Lower leg skin (tissue), 3 donors: ENCODE measurements around the gene IFI27.
"Not testable (repeated sequence)": the region's sequence is repeated elsewhere in the genome, so short reads cannot be mapped to it uniquely, and the experiment has no call there.

Experiments
- POLR2A ChIP-seq, 2 donors: fragments of 450-650 bp; IDR thresholded peaks; one replicate each; pipeline ENCODE4 v1.6.1; 2016 to 2017; ENCODE audit warnings: antibody characterized with exemption in 2 of 2, mild to moderate bottlenecking in 1 of 2, moderate library complexity in 1 of 2
- TF ChIP-seq, protein P1 (sequence below), 3 donors: fragments of 450-650 bp; IDR thresholded peaks; one replicate each; pipeline ENCODE4 v1.5.1; 2016; ENCODE audit warnings: antibody characterized with exemption in 3 of 3, mild to moderate bottlenecking in 3 of 3, moderate library complexity in 2 of 3

DNA sequence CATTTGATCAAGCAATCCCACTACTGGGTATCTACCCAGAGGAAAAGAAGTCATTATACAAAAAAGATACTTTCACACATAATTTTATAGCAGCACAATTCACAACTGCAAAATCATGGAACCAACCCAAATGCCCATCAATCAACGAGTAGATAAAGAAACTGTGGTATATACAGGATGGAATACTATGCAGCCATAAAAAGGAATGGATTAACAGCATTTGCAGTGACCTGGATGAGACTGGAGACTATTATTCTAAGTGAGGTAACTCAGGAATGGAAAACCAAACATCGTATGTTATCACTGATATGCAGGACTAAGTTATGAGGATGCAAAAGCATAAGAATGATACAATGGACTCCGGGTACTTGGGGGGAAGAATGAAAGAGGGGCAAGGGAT lies 38.5 kb upstream of the IFI27 start:
- TF ChIP-seq, protein P1, sequence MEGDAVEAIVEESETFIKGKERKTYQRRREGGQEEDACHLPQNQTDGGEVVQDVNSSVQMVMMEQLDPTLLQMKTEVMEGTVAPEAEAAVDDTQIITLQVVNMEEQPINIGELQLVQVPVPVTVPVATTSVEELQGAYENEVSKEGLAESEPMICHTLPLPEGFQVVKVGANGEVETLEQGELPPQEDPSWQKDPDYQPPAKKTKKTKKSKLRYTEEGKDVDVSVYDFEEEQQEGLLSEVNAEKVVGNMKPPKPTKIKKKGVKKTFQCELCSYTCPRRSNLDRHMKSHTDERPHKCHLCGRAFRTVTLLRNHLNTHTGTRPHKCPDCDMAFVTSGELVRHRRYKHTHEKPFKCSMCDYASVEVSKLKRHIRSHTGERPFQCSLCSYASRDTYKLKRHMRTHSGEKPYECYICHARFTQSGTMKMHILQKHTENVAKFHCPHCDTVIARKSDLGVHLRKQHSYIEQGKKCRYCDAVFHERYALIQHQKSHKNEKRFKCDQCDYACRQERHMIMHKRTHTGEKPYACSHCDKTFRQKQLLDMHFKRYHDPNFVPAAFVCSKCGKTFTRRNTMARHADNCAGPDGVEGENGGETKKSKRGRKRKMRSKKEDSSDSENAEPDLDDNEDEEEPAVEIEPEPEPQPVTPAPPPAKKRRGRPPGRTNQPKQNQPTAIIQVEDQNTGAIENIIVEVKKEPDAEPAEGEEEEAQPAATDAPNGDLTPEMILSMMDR (IDR thresholded peaks at IDR 0.05) = not testable (repeated sequence)
- not testable (repeated sequence) for TF ChIP-seq POLR2A (IDR thresholded peaks at IDR 0.05)
